HG03457 (cell line): Measurements from ENCODE around the gene GLI1.
"Not testable (repeated sequence)": the region's sequence is repeated elsewhere in the genome, so short reads cannot be mapped to it uniquely, and the experiment has no call there.

ENCODE experiments used
- ATAC-seq: cut with Tn5 transposase; IDR thresholded peaks from one replicate; pipeline ENCODE4 v1.9.1; 2021; ENCODE audit warnings: moderate number of reproducible peaks; ENCODE audit not compliant: unreplicated experiment

Gene GLI1

GRCh38 chr12:57459750-57460467 lies at the start of gene GLI1:
Gene GLI1, plus strand, starts transcription at chr12:57459785. Its CDS starts 3,907 bp downstream, at chr12:57463692.
- no peak for ATAC-seq

GRCh38 chr12:57410534-57410933 lies 49.1 kb upstream of the GLI1 start:
- ATAC-seq: no peak

GRCh38 chr12:57414160-57414559 lies 45.4 kb upstream of the GLI1 start:
- not testable (repeated sequence) for ATAC-seq

GRCh38 chr12:57415088-57415487 lies 44.5 kb upstream of the GLI1 start:
- no peak for ATAC-seq

GRCh38 chr12:57416039-57416996 lies 43.3 kb upstream of the GLI1 start:
- ATAC-seq: no peak

GRCh38 chr12:57418255-57418654 lies 41.3 kb upstream of the GLI1 start:
- ATAC-seq: no peak

- ATAC-seq: no peak
Measured at GRCh38 chr12:57419495-57419894, 40.1 kb upstream of the GLI1 start.

GRCh38 chr12:57420482-57420881 lies 39.1 kb upstream of the GLI1 start:
- ATAC-seq: no peak

- ATAC-seq: not testable (repeated sequence)
Measured at GRCh38 chr12:57426948-57427347, 32.6 kb upstream of the GLI1 start.

- no peak for ATAC-seq
Measured at GRCh38 chr12:57428965-57429364, 30.6 kb upstream of the GLI1 start.

GRCh38 chr12:57429473-57430111 lies 30.0 kb upstream of the GLI1 start:
- no peak for ATAC-seq

- peak; percentile 39 for ATAC-seq
Measured at GRCh38 chr12:57430112-57430930, 29.3 kb upstream of the GLI1 start.

- peak; percentile 81 for ATAC-seq
Measured at GRCh38 chr12:57430931-57431566, 28.5 kb upstream of the GLI1 start, which contains the start of gene R3HDM2. Gene R3HDM2, minus strand, starts transcription at chr12:57431043. Its CDS starts 120,615 bp downstream, at chr12:57310428.

- ATAC-seq: no peak
Measured at GRCh38 chr12:57431654-57432188, 27.9 kb upstream of the GLI1 start.

- no peak for ATAC-seq
Measured at GRCh38 chr12:57433370-57433769, 26.2 kb upstream of the GLI1 start.

- ATAC-seq: no peak
Measured at GRCh38 chr12:57434517-57435223, 24.9 kb upstream of the GLI1 start, which contains the start of gene INHBC. Gene INHBC, plus strand, starts transcription at chr12:57434784. Its CDS starts 103 bp downstream, at chr12:57434887.

- no peak for ATAC-seq
Measured at GRCh38 chr12:57435293-57435692, 24.3 kb upstream of the GLI1 start.

GRCh38 chr12:57438400-57438799 lies 21.2 kb upstream of the GLI1 start:
- no peak for ATAC-seq

GRCh38 chr12:57439762-57440266 lies 19.8 kb upstream of the GLI1 start:
- ATAC-seq: no peak
